ENCODE results near the gene SDK2. TPM values are rescaled to one million over a fixed set of nuclear protein-coding genes. Genes with fewer than 3 reads are reported as not detected.
A peak's percentile ranks its signal among the peaks of the same experiment; 100 is the strongest.

The SDK2 gene
- total RNA-seq, 4 donors from 2014 or later: 1.5 to 7.0 (median 3.7) TPM

DNA sequence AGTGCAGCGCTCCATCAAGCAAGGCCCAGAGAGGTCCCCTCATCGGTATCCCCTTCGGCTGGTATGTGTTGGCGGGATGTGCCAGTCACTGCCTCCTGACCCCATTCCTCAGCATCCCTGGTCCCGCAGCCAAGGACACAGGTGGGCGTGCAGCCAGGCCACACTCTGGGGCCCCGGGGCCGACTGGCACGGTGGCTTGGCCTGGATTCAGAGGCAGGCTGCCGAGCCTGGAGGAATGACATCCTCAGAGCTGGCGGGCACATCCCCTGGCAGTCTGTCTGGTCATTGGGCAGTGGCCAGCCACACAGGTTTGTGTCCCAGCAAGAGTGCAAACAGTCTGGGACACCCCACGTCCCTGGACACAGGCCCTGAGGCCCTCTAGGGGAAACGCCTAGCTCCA is 111.1 kb downstream of the SDK2 start:
- DNase-seq: peak in 1 of 2 donors; percentile 7
- H3K4me3 ChIP-seq (replicated peaks in 1 of 3): no peak overlapping the region
- no peaks in the 10 kb centered on the region for H3K36me3 ChIP-seq
- TF ChIP-seq, protein P1, sequence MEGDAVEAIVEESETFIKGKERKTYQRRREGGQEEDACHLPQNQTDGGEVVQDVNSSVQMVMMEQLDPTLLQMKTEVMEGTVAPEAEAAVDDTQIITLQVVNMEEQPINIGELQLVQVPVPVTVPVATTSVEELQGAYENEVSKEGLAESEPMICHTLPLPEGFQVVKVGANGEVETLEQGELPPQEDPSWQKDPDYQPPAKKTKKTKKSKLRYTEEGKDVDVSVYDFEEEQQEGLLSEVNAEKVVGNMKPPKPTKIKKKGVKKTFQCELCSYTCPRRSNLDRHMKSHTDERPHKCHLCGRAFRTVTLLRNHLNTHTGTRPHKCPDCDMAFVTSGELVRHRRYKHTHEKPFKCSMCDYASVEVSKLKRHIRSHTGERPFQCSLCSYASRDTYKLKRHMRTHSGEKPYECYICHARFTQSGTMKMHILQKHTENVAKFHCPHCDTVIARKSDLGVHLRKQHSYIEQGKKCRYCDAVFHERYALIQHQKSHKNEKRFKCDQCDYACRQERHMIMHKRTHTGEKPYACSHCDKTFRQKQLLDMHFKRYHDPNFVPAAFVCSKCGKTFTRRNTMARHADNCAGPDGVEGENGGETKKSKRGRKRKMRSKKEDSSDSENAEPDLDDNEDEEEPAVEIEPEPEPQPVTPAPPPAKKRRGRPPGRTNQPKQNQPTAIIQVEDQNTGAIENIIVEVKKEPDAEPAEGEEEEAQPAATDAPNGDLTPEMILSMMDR (IDR thresholded peaks at IDR 0.05): no peak
- no peak overlapping the region for H3K27ac ChIP-seq
- WGBS, 2 donors: 62 to 82% methylated on average over 8 to 11 of the region's 13 CpGs
- H3K9me3 ChIP-seq: no peaks in the 10 kb centered on the region
- H3K27me3 ChIP-seq: no peaks in the 10 kb centered on the region
- intact Hi-C loops (cut with DNase I): no loop called here
- no peaks in the 10 kb centered on the region for H3K4me1 ChIP-seq

DNA sequence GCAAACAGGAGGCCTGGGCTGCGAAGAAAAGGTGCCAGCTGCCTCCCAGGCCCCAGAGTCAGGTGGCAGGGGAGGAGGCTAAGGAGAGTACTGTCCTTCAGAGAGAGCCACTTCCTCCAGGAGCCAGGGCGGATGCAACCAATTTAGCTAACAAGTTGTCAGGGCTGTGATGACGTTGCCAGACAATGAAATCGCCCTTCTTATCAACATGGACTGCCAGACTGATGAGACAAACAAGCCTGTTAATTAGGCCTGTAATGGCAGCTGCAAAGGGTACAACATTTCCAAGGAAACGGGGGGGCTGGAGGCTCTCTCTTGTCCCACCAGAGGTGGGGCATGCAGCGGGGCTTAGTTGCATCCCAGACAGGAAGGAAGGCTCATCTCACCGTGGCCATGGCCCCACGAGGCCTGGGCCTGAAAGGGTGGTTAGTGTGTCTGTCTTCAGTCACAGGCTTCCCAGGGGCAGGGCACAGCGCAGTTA is 111.8 kb downstream of the SDK2 start:
- intact Hi-C loops (cut with DNase I): no loop called here
- no peak for TF ChIP-seq POLR2A (IDR thresholded peaks at IDR 0.05)
- TF ChIP-seq, protein P1 (IDR thresholded peaks at IDR 0.05): no peak
- no peaks in the 10 kb centered on the region for H3K36me3 ChIP-seq
- H3K4me3 ChIP-seq (replicated peaks in 1 of 3): no peak overlapping the region
- H3K9me3 ChIP-seq: no peaks in the 10 kb centered on the region
- no peak overlapping the region for H3K27ac ChIP-seq
- DNase-seq: no peak
- 75 to 78% methylated on average over 8 to 9 of the region's 9 CpGs for WGBS, 2 donors
- H3K4me1 ChIP-seq: no peaks in the 10 kb centered on the region
- H3K27me3 ChIP-seq: no peaks in the 10 kb centered on the region

DNA sequence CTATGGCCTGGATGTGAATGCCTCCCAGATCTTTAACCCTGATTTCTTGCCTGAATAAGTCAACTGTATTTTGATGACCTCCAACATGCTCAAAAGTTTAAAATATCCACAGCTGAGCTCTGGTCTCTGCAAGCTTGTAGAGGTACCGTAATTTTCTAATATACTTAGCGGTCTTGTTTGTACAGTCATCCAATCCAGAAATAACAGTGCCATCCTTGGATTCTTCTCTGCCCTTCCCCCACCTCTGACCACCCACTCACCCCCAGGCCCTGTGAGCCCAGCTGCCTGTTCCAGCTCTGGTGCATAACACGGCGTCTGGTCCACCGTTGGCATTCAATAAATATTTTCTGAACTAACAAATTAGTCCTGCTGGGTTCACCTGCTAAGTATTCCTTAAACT is 113.1 kb downstream of the SDK2 start:
- 68 to 85% methylated on average over 5 of the region's 5 CpGs for WGBS, 2 donors
- TF ChIP-seq, protein P1 (IDR thresholded peaks at IDR 0.05): no peak
- TF ChIP-seq POLR2A (IDR thresholded peaks at IDR 0.05): no peak
- intact Hi-C loops (cut with DNase I): no loop called here
- H3K4me1 ChIP-seq: no peaks in the 10 kb centered on the region
- no peak overlapping the region for H3K27ac ChIP-seq
- no peaks in the 10 kb centered on the region for H3K9me3 ChIP-seq
- no peaks in the 10 kb centered on the region for H3K36me3 ChIP-seq
- no peaks in the 10 kb centered on the region for H3K27me3 ChIP-seq
- DNase-seq: no peak
- no peak overlapping the region for H3K4me3 ChIP-seq (replicated peaks in 1 of 3)

DNA sequence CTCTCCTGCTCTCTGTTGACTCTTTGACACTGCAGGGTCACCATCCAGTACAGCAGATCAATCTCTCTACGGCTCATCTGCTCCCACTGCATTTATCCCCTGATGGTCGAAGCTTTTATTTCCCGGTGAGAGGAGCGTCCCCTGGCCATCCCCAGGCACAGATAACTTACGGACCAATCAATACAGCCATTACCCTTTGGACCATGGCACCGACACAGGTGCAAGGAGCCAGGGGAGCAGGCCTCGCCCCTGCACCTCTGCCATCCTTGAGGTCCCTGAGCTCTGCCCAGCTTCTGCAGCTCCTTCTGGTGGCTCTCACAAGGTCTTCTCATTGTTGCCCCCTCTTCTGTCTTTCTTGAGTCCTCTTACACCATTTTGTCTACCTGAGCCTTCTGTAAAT is 115.6 kb downstream of the SDK2 start:
- TF ChIP-seq, protein P1 (IDR thresholded peaks at IDR 0.05): no peak
- TF ChIP-seq POLR2A (IDR thresholded peaks at IDR 0.05): no peak
- intact Hi-C loops (cut with DNase I): no loop called here
- Histone ChIP-seq H3K27ac (no peak overlapping the region), H3K27me3 (no peaks in the 10 kb centered on the region), H3K4me3 (replicated peaks in 1 of 3) (no peak overlapping the region), H3K4me1 (no peaks in the 10 kb centered on the region), H3K36me3 (no peaks in the 10 kb centered on the region), H3K9me3 (no peaks in the 10 kb centered on the region)
- DNase-seq: no peak
- 78 to 96% methylated on average over 7 of the region's 7 CpGs for WGBS, 2 donors

DNA sequence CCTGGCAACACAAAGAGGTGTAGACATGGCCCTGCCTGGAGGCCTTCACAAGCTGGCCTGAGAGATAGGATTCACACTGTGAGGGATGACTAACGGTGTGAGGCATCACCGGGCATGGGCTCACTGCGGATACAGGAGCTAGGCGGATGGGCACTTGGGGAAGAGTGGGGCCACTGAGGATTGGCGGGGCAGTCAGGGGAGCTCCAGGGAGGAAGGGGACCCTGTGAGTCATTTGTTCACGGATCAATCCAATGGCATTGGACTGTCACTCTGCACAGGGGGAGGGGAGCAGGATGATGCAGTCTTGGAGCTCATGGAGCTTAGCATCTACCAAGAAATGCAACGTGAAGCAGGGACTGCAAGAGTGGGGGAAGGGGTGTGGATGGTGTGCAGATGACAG is 117.3 kb downstream of the SDK2 start:
- intact Hi-C loops (cut with DNase I): no loop called here
- no peak overlapping the region for H3K4me3 ChIP-seq (replicated peaks in 1 of 3)
- no peaks in the 10 kb centered on the region for H3K27me3 ChIP-seq
- no peak for DNase-seq
- no peaks in the 10 kb centered on the region for H3K9me3 ChIP-seq
- H3K36me3 ChIP-seq: no peaks in the 10 kb centered on the region
- 88 to 94% methylated on average over 7 of the region's 7 CpGs for WGBS, 2 donors
- no peak overlapping the region for H3K27ac ChIP-seq
- H3K4me1 ChIP-seq: no peaks in the 10 kb centered on the region
- no peak for TF ChIP-seq POLR2A (IDR thresholded peaks at IDR 0.05)
- TF ChIP-seq, protein P1 (IDR thresholded peaks at IDR 0.05): no peak

Measured in thyroid gland (tissue), 4 donors.